Measurements from ENCODE around the gene TTC9. TPM values are rescaled to one million over a fixed set of nuclear protein-coding genes. Genes with fewer than 3 reads are reported as not detected.

TTC9 gene
- total and polyA plus RNA-seq, 2 donors = 1.8 to 6.1 TPM

DNA sequence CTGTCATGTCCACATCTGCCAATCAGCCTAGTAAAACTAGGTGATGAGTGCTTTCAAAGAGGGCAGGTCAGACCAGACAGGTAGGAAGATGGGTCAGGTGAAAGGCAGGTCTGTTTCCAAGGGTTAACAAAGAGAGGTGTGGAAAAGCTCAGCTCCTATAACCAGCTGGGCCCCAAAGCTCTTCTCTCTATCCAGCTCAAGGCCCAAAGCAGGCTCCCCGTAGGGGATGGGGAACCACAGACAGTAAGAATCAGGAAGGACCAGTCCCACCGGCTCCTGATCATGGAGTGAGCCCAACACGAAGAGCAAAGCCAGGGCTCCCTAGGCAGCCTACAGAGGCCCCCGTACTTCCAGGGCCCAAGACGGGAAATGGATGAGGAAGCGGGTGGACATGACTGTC, 83.2 kb downstream of the TTC9 start:
- Histone ChIP-seq H3K4me3 (ENCODE audit: low read length in 2 of 2) (no peak overlapping the region), H3K27me3 (ENCODE audit: control insufficient read depth in 2 of 2, insufficient read depth in 1 of 2, low read length in 1 of 2) (no peaks in the 10 kb centered on the region), H3K4me1 (ENCODE audit: control insufficient read depth in 2 of 2, insufficient read depth in 2 of 2, low read length in 2 of 2) (no peaks in the 10 kb centered on the region), H3K27ac (ENCODE audit: low read depth in 1 of 2, low read length in 1 of 2) (no peak overlapping the region), H3K9me3 (ENCODE audit: control insufficient read depth in 2 of 2, insufficient read depth in 1 of 2, low read length in 1 of 2) (no peaks in the 10 kb centered on the region), H3K36me3 (ENCODE audit: control insufficient read depth in 2 of 2, insufficient read depth in 2 of 2, low read length in 1 of 2) (no peaks in the 10 kb centered on the region)
- 95% methylated on average over 6 of the region's 6 CpGs for WGBS
- DNase-seq (ENCODE audit: low read depth in 6 of 9, low spot score in 9 of 9) = no peak

Other genes starting within 250 kb of the TTC9 start
- gene SYNJ2BP, start 224.8 kb upstream of the TTC9 start, total RNA-seq = 10.1 TPM
- gene SYNJ2BP, start 224.8 kb upstream of the TTC9 start, polyA plus RNA-seq = 11.9 TPM
- 0.05 TPM for gene ADAM21, start 189.7 kb upstream of the TTC9 start, total RNA-seq
- gene ADAM21, start 189.7 kb upstream of the TTC9 start, polyA plus RNA-seq = 0.09 TPM
- gene ADAM20, start 106.9 kb upstream of the TTC9 start, total RNA-seq = 0.14 TPM
- gene ADAM20, start 106.9 kb upstream of the TTC9 start, polyA plus RNA-seq = 0.11 TPM
- 29.3 TPM for gene MED6, start 41.3 kb upstream of the TTC9 start, total RNA-seq
- gene MED6, start 41.3 kb upstream of the TTC9 start, polyA plus RNA-seq = 26.1 TPM
- gene MAP3K9, start 167.6 kb downstream of the TTC9 start, total RNA-seq = 0.47 TPM
- 0.75 TPM for gene MAP3K9, start 167.6 kb downstream of the TTC9 start, polyA plus RNA-seq